ENCODE data around the gene PCDH1.

- TF ChIP-seq CTCF (conservative IDR thresholded peaks at IDR 0.05 in 1 of 2, IDR thresholded peaks at IDR 0.05 in 1 of 2; ENCODE audit: extremely low read depth in 1 of 2, insufficient read depth in 1 of 2, low read depth in 1 of 2, low read length in 2 of 2) (no peak), EZH2 (IDR thresholded peaks at IDR 0.05; ENCODE audit: borderline replicate concordance, low read length) (no peak)
Observed at GRCh38 chr5:141879426-141879759, 1.2 kb upstream of the PCDH1 start.
